HCEC 1CT (cell line): Measurements from ENCODE around the gene SLMAP.

Experiments used
- DNase-seq: peaks from one replicate; pipeline ENCODE4 v3.0.0-alpha.2; 2017

The SLMAP gene

GRCh38 chr3:57948781-57949242 is 192.7 kb downstream of the SLMAP start:
- no peak for DNase-seq

- no peak for DNase-seq
Measured at GRCh38 chr3:57949344-57949743, 193.2 kb downstream of the SLMAP start.

GRCh38 chr3:57949785-57950615 is 193.9 kb downstream of the SLMAP start:
- DNase-seq, result peak; percentile 33

GRCh38 chr3:57951066-57951882 is 195.2 kb downstream of the SLMAP start:
- peak; percentile 90 for DNase-seq

- DNase-seq, result peak; percentile 97
Measured at GRCh38 chr3:57952208-57952631, 196.1 kb downstream of the SLMAP start.

- DNase-seq, result no peak
Measured at GRCh38 chr3:57952651-57953050, 196.5 kb downstream of the SLMAP start.

GRCh38 chr3:57953576-57953975 is 197.5 kb downstream of the SLMAP start:
- no peak for DNase-seq

GRCh38 chr3:57956119-57956832 is 200.2 kb downstream of the SLMAP start:
- DNase-seq, result peak; percentile 96

- DNase-seq, result no peak
Measured at GRCh38 chr3:57956833-57957174, 200.7 kb downstream of the SLMAP start.

GRCh38 chr3:57957824-57958223 is 201.7 kb downstream of the SLMAP start:
- DNase-seq, result no peak

GRCh38 chr3:57958642-57959422 is 202.7 kb downstream of the SLMAP start:
- DNase-seq, result peak; percentile 47

GRCh38 chr3:57959423-57960173 is 203.5 kb downstream of the SLMAP start:
- peak; percentile 49 for DNase-seq

- no peak for DNase-seq
Measured at GRCh38 chr3:57960174-57960505, 204.0 kb downstream of the SLMAP start.

- DNase-seq, result no peak
Measured at GRCh38 chr3:57961177-57961827, 205.2 kb downstream of the SLMAP start.

- DNase-seq, result peak; percentile 67
Measured at GRCh38 chr3:57961828-57962447, 205.8 kb downstream of the SLMAP start.

GRCh38 chr3:57962448-57962834 is 206.3 kb downstream of the SLMAP start:
- no peak for DNase-seq

- DNase-seq, result no peak
Measured at GRCh38 chr3:57963811-57964346, 207.8 kb downstream of the SLMAP start.

GRCh38 chr3:57966829-57967228 is 210.7 kb downstream of the SLMAP start:
- no peak for DNase-seq

GRCh38 chr3:57967590-57967989 is 211.5 kb downstream of the SLMAP start:
- no peak for DNase-seq

- DNase-seq, result no peak
Measured at GRCh38 chr3:57968501-57968900, 212.4 kb downstream of the SLMAP start.

GRCh38 chr3:57971975-57972374 is 215.9 kb downstream of the SLMAP start:
- DNase-seq, result no peak
